Astrocyte (in vitro differentiated cells and primary cell): ENCODE results near the gene MKLN1.

ENCODE experiments used
- EZH2 ChIP-seq: IDR thresholded peaks from 2 replicates; pipeline ENCODE4 v1.6.1; 2012; ENCODE audit warnings: mild to moderate bottlenecking, low read length, inconsistent platforms; ENCODE audit not compliant: insufficient read depth
- TF ChIP-seq, protein P1 (sequence below): IDR thresholded peaks from 2 replicates; pipeline ENCODE4 v1.5.1; 2011; ENCODE audit warnings: low read depth, mild to moderate bottlenecking, inconsistent platforms, low read length, moderate library complexity; ENCODE audit not compliant: insufficient read depth

DNA sequence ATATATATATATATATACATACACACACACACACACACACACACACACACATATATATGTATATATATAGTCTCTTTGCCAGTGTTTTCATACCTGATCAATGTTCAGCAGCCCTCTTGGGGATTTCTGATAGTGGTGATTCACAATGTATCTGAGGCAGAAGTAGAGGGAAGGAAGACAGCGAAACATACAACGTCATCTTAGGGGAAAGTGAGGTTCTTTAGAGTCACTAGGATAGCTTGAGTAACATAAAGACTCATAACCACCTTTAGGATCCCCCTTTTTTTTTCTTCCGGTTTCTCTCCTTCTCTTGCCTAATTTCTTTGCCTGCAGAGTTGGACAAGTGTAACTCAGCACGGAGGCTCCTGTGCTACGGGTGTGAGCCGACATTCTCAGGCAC is 172.1 kb downstream of the MKLN1 start:
- TF ChIP-seq, protein P1, sequence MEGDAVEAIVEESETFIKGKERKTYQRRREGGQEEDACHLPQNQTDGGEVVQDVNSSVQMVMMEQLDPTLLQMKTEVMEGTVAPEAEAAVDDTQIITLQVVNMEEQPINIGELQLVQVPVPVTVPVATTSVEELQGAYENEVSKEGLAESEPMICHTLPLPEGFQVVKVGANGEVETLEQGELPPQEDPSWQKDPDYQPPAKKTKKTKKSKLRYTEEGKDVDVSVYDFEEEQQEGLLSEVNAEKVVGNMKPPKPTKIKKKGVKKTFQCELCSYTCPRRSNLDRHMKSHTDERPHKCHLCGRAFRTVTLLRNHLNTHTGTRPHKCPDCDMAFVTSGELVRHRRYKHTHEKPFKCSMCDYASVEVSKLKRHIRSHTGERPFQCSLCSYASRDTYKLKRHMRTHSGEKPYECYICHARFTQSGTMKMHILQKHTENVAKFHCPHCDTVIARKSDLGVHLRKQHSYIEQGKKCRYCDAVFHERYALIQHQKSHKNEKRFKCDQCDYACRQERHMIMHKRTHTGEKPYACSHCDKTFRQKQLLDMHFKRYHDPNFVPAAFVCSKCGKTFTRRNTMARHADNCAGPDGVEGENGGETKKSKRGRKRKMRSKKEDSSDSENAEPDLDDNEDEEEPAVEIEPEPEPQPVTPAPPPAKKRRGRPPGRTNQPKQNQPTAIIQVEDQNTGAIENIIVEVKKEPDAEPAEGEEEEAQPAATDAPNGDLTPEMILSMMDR: no peak
- no peak for TF ChIP-seq EZH2
